NCI-H1417 treated with DMSO at 0.1 percent for 48 hours (cell line): ENCODE measurements around the gene MRPS11.
A peak's percentile ranks its signal among the peaks of the same experiment; 100 is the strongest.
"Not testable (repeated sequence)": the region's sequence is repeated elsewhere in the genome, so short reads cannot be mapped to it uniquely, and the experiment has no call there.

Experiments
- DNase-seq: peaks from one replicate; lab custom pipeline; 2025; lab: John Stamatoyannopoulos, UW

The MRPS11 gene

DNA sequence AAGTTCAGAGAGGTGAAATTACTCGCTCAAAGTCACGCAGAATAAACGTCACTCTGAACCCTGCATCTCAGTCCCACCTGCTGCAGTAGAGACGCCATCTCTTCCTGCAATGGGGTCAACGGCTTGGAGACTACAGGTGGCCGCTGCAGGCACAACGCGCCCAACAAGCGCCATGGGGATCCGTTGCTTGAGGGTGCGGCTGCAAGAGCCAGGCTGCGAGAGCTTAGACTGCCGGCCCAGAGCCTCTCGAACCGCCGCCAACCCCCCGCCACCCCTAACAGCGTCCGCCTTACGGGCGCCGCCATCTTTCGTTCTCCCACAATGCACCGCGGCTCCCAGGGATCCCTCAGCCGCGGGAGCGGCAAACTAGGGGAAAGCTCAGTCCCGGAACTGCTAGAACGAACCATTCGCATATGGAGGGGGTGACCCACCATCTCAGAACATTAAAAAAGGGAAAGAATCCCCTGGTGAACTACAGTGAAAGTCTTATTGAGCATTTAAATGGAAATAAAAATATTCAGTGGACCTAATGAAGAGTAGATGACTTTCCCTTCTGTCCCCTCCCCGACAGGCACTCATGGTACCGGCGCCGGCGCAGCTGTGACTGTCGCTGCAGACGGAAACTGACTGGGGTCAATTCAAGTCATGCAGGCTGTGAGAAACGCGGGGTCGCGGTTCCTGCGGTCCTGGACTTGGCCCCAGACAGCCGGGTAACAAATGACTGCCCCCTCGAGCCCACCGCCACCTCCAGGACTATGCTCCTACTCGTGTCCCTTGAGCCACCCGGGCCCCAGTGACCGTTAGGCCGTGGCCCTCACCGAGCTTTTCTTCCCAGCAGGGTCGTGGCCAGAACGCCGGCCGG, at the start of gene MRPS11, which contains the start of gene MRPL46:
Gene MRPS11, plus strand, starts transcription at position 636 of the 862 bp plus-strand sequence. Its CDS starts 10 bp downstream, at position 646.
Gene MRPL46, minus strand, starts transcription at position 316 of the 862 bp plus-strand sequence. Its CDS starts 11 bp downstream, at position 305.
- DNase-seq = peak; percentile 93

DNA sequence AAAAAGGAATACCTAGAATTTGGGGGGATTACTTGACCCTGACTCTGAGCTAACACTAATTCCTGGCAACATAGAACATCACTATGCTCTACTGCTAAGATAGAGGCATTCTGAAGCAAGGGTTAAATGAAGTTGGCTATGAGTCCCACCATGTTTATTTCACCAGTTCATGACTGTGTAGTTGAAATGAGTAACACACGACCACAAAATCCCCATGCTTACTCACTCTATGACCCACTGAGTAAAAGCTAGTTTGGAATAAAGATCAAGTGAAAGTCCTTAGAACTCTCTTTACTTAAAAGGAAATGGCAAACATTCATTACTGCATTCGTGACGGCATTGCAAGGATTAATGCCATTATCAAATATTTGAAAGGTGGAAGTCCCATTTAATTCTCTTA, 47.7 kb upstream of the MRPS11 start:
- DNase-seq = no peak

DNA sequence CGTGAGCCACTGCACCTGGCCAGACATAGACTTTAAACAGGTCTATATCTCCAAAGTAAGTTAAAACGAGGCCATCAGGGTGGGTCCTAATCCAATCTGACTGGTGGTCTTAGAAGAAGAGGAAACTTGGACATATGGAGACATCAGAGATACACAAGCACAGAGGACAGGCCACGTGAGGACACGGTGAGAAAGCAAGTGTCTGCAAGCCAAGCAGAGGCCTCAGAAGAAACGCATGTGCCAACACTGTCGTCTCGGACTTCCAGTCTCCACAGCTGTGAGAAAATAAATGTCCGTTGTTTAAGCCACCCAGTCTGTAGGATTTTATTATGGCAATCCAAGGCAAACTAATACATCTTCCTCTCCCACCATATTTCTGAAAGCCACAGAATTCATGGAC, 44.2 kb upstream of the MRPS11 start:
- no peak for DNase-seq

DNA sequence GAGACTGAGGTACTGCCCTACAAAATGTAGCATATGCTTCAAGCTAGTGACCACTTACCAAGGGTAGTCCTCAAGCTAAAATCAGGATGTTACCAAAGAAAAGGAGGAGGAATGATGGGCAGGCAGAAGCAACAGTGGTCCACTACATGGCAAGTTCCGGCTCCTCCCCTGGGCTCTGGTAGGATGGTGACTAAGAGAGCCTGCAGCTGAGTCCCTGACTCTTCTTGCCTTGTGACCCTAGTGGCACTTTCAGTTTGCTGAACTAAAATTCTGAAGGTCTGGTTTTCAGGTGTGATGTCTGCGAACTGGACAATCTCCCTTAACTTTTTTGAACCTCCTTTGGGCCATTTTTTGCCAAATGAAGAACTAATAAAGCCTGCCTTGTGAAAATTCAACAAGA, 41.2 kb upstream of the MRPS11 start:
- DNase-seq = no peak

DNA sequence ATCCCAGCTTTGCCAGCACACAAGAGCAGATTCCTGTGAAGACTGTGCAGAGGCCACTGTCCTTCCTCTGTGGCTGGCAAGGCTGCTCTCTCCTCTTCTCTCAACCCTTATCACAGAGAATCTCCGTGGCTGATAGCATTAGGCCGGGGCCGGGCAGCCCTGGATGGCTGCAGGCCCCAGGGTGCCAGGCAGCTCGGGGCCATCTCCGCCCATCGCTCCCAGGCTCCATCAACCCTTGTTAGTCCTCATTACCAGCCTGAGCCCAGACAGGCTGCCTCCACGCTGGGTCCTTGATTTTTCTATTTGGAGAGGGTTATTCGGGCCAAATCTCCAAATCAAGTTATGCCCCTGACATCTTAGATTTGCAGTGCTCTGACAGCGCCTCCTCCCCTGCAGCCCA, 39.5 kb upstream of the MRPS11 start:
- no peak for DNase-seq

DNA sequence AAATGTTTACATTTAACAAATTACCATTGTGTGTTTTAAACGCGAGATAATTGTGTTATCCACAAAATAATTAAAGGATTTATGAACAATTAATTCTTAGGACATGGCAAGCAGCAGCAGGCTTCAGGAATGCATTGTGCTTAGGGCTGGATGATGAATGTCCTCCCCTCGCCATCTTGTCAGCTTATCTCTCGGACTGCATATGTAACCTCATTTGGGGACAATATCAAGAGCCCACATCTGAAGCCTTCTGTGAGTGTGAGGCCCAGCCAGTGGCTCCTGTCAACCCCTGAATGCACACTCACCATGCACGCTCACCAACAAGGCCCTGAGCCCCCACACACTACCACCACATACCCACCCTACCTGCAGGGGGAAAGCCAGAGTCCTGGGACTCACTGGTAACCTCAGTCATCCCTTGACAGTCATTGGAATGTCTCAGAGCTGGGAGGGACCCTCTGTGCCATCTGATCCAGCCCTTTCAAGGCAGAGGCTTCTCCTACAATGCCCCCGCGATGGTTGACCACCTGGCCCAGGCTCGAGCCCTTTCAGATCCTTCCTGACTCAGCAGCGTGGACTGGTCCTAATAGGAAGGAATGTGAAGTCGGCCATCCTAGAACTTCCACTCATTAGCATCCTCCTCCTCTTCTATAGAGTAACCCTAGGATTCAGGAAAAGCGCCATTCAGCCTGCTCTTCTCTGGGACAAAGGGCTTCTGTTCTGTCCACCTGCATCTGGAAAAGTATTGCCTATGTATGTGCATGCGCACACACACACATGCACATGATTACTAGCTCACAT, 38.5 kb upstream of the MRPS11 start:
- no peak for DNase-seq

DNA sequence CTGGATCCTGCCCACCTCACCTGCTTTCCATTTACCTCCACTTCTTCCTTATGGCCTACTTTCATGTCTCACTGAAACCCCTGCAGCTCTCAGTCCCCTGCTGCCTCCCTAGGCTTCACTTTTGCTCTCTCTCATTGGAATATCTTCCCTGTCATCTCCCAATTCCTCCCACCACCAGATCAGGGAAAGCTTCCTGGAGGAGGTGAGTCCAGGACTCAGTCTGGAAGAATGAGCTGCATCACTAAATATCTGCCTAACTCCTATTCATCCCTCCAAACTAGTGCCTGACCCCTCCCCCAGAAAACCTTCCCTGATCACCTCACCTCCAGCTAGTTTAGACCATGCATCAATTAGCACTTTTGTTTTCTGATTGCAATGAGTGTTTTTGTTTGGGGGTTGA, 37.5 kb upstream of the MRPS11 start:
- no peak for DNase-seq

DNA sequence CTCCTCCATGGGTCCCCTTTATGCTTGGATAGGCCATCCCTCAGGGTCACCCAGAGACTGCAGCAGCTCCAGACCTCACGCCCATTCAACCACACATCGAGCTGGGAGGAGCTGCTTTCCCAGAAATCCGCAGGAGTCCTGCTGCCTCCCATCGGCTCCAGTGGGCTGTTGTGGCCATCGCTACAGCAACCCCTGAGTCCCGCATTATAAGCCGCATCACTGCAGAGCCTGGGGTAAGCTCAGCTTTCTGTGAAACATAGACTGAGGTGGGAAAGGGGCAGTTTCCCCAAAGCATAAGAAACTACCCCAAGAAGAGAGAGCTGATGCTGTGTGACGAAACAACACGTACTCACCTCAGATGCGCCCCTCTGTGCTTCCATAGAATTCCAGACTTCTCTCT, 36.1 kb upstream of the MRPS11 start:
- DNase-seq = no peak

DNA sequence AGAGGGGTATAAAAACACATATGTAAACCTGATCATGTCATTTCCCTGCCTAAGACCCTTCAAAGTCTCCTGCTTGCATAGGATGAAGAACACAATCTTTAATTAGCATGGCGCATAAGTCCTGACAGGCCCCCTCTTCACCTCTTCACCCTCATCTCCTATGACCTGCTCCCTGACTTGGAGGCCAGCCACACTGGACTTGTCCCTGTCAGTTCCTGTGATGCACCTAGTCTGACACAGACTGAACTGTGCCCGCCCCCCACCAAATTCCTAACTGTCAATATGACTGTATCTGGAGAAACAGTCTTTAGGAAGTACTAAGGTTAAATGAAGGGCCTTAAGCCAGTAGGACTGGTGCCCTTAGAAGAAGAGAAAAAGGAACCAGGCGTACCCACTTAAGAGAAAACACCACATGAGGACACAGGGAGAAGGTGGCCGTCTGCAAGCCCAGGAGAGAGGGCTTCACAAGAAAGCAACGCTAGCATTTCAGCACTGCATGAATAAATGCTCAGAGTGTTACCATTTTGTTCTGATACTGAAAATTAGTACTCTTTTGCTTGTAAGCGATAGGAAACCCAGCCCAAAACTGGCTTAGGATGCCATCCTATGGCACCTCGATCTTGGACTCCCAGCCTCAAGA, 34.3 kb upstream of the MRPS11 start:
- DNase-seq = no peak

DNA sequence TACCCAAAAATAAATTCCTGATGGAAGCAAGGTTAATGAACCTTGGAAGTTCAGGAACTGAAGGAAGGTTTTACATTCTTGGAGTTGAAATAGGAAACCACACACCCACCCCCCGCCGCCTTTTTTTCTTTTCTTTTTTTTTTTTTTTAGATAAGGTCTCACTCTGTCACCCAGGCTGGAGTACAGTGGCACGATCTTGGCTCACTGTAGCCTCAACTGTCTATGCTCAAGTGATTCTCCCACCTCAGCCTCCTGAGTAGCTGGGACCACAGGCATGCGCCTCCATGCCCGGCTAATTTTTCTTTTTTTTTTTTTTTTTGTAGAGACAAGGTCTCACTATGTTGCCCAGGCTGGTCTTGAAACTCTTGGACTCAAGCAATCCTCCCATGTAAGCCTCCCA, 33.4 kb upstream of the MRPS11 start:
- not testable (repeated sequence) for DNase-seq

DNA sequence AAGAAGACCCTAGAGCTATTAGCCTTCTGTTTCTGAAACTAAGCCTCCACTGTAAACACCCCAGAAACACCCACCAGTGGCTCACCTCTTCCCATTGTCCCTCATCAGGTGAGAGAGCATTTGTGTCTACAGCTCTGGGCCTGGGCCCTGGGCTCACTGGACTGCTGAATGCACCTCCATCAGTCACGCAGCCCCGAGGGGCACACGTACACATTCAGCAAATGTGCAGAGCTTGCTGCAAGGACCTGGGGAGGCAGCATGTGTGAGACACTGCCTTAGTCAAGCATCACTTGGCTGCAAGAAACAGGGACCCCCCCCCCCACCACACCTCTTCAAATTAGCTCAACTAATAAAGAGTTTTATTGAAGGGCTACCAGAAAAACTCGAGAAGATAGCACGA, 29.3 kb upstream of the MRPS11 start:
- no peak for DNase-seq

DNA sequence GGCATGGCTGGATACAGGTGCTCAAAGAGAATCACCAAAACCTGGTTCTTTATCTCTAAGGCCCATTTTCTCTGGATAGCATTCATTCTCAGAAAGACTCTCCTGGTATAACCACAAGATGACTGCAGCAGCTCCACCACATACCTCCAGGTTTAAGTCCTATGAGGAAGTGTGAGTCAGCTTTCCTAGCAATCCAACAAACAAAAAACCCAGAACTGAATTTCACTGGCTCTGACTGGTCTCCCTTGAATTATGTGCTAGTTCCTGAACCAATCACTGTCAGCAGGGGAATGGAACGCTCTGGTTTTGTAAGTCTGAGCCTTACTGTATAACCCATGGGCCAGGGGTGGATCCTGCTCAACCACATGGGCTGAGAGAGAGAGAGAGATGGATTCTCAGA, 27.5 kb upstream of the MRPS11 start:
- no peak for DNase-seq

DNA sequence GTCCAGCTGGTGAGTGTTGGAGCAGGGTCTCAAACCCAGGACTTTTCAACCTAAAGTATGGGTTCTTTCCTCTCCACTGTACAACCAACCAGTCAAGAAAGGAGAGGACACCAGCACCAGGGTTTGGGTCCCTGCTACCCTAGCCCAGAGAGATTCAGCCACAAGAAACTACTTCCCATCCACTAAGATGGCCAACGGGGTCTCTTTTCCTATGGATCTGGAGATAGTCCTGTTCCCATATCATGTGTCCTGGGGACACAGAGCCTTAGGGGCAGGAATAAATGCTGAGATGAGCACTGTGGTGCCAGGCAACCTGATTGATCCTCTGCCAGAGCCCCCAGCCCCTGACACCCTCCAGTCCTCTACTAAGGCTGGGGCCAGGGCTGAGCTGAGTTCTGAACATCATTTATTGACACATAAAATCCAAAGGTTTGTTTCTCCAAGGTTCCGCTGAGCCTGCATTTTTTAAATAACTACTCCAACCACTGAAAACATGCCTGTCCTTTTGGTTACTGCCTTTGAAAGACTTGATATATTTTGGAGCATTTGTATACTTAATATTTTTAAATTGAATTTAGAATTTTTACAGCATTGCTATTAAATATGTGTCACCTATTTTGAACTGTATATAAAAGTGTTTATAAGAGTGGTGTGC, 26.3 kb upstream of the MRPS11 start:
- DNase-seq = no peak

DNA sequence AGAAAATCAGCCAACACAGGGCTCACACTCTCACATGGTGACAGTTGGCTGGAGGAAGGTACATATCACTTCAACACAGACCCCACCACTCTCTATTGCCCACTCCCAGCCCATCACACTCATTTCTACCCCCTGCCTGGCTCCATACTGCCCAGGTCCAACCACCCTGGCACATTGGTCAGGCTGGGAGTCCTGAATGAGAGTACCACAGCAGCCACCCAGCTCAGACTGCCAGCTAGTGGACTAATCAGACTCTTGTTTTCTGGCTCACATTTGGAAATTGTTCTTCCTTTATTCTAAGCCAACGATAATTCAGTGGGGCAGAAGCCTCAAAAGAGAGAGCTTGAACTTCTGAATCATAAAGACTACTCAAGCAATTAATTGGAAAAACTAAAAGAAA, 20.3 kb upstream of the MRPS11 start:
- no peak for DNase-seq

DNA sequence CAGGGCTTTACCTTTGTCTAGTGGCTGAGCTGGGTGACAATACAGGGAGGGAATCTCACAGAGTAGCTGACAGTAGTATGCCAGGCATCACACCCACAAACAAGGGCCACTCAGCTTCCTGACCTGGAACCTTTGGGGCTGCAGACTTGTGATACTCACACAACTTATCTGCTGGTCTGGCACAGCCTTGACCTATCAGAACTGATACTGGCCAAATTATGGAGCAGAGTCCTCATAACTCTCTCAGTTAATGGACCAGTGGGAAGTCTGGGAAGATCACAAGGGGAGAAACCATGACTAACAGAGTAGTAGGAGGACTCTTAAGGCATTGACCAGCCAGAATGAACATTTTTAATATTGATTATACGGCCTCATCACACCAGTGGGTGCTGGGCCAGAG, 19.8 kb upstream of the MRPS11 start:
- no peak for DNase-seq

DNA sequence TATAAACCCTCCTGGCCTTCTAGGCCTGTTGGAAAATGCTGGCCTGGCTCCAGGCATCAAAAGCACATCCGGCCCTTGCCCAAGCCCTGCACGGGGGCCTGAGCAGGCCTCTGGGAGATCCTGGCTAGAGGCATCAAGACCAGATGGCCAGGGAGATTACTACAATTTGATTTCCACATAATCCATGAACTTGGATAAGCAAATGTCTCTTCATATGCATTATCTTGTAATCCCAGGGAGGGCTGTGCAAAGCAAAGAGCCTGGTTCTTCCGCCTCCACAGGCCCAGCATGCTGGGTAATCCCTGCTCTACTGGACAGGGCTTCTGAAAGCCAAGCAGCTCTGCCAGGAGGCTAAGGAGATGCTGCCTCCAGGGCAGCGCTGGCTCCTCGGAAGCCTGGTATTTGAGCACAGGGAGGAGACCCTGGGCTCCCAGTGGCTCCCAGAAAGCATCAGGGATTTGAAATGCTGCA, 18.5 kb upstream of the MRPS11 start:
- no peak for DNase-seq

DNA sequence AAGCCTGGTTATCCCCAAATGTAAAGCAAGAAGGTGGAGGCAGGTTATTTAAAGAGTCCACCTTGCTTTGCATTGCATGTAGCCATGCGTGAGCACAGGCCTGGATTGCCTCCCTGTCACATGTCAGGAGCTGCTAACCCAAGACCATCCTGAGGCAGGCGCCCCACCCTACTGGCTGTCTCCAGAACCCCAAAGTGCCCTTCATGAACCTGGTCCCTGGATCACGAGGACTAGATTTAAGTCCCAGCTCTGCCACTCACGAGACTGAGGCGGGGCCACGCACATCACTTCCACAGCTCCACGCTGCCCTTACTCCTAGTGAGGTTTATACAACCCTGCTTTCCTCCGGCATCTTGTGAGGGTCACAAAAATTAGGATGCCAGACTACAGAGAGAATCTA, 17.9 kb upstream of the MRPS11 start:
- DNase-seq = no peak

DNA sequence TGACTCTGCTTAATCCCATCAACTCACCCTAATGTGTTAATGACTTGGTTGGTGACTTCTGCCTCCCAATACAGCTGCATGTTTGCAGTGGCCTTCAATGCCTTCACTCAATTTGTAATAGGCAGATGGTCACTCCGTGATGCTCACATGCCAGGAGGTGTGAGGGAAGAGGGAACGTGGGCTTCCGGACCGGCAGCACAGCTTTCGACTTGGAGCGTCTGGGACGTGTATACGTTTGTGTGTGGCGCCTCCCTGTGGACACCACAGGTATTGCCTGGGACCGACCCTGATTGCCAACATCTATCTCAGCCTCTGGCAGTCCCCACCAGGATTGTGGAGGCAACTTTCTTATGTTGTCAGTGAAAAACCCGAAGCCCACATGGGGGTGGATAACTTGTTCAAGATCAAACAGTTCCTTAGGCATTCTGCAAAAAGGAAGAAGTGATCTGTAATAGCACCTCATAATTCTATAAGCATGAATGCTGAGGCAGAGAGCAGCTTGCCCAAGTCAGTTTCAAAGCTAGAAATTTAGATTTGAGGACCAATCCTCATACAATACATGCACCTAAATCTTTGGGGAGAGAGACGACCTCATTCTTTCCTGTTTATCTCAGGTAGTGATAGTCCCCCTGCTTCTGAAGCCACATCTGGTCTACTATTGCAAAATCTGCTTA, 17.2 kb upstream of the MRPS11 start:
- no peak for DNase-seq

DNA sequence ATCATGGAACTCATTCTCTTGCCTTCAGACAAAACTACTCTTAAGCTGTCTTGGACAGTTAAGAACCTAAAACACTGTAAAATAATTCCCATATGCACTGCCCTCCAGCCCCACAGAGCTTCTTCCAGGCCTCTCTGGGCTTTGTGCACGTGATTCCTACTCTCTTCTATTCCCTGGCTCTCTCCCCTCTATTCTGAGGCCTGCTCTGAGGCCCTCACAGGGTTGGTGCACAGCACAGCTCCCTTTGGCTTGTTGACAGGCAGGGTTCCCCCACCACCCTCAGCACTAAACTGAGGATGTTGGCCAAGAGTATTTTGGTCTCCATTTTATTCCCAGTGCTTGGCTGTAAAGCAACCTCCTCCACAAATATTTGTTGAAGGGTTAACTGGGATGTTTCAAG, 13.9 kb upstream of the MRPS11 start:
- DNase-seq = no peak

DNA sequence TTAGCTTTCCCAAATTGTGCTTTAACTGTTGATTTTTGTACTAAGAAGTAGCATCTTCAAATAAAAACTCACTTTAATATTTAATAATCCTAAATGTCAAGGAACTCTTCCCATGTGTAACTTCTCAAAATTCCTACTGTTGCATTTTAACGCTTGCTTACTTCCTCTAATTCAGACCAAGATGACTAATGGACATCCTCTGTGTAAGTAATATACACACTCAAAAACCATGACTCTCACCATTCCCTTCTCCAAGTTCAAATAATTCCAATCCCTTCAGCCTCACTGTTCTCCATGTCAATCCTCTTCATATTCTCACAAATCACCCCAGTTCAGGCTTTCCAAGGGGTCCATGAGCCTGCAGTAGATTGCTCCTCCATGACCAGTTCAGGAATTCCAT, 13.3 kb upstream of the MRPS11 start:
- no peak for DNase-seq
